Fibroblast of mammary gland (primary cell): ENCODE data around the gene PDZRN4.

ENCODE experiments used
- DNase-seq: peaks from one replicate; pipeline ENCODE4 v3.0.0-alpha.2; 2010; ENCODE audit warnings: low read depth
- H3K4me3 ChIP-seq: 2 replicates; pipeline ENCODE4 v1.5.1; 2011; ENCODE audit warnings: low read depth, mild to moderate bottlenecking, low read length, moderate library complexity; ENCODE audit not compliant: control insufficient read depth
- TF ChIP-seq, protein P1 (sequence below): conservative IDR thresholded peaks from 2 replicates; pipeline ENCODE4 v1.5.1; 2011; ENCODE audit warnings: low read depth, low read length, inconsistent platforms; ENCODE audit not compliant: control insufficient read depth, insufficient read depth

Gene PDZRN4

DNA sequence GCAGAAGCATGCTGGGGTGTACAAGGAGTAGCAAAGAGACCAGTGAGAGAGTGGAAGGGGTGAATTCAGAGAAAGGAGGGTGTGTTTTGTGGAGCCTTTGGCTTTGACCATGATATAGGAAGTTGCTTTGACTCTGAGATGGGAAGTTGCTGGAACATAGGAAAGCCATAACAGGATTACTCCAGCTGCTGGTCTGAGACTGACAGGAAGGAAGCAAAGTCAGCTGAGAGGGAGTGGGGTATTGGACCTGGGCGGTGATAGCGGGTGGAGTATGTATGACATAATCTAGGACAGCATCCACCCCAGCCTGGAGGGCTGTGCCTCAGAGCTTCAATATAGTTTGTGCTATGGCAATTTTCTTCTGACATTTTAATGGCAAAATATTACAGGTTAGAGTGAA, 324.4 kb downstream of the PDZRN4 start:
- no peak overlapping the region for H3K4me3 ChIP-seq
- TF ChIP-seq, protein P1, sequence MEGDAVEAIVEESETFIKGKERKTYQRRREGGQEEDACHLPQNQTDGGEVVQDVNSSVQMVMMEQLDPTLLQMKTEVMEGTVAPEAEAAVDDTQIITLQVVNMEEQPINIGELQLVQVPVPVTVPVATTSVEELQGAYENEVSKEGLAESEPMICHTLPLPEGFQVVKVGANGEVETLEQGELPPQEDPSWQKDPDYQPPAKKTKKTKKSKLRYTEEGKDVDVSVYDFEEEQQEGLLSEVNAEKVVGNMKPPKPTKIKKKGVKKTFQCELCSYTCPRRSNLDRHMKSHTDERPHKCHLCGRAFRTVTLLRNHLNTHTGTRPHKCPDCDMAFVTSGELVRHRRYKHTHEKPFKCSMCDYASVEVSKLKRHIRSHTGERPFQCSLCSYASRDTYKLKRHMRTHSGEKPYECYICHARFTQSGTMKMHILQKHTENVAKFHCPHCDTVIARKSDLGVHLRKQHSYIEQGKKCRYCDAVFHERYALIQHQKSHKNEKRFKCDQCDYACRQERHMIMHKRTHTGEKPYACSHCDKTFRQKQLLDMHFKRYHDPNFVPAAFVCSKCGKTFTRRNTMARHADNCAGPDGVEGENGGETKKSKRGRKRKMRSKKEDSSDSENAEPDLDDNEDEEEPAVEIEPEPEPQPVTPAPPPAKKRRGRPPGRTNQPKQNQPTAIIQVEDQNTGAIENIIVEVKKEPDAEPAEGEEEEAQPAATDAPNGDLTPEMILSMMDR = no peak
- DNase-seq = no peak

DNA sequence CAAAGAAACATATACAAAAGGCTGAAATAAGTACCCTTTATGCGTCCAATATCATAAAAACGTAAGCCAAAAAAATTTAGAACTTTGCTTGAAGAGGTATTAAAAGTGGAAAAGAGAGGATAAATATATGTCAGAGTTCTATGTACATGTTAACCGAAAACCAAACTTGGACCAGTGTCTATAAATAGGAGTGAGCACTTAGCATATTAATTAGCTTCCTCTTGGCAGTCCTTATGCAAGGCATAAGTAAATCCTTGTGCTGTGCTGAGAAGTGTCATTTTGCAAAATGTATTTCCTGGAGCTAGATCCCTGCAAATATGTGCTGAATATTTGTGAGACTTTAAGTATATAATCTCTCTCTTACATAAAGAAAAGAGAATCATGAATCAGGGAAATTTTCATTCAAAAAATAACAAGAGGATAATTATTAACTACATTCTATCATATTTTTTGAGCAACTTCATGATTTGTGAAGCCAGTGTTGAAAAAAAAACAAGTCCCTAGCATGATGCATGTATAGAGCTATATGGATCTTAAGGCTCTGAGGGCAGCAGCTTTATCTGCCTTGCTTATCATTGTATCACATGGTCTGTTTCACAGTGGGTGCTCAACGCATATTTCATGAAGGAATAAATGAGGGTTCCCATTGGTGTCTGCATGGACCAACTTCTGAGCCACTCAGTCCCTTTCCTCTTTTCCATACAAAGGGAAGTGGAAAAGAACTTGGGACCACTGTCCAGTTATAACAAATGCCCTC, 326.1 kb downstream of the PDZRN4 start:
- no peak for DNase-seq
- no peak overlapping the region for H3K4me3 ChIP-seq
- TF ChIP-seq, protein P1 = no peak

- no peak overlapping the region for H3K4me3 ChIP-seq
- TF ChIP-seq, protein P1 = peak; percentile 22
- no peak for DNase-seq
Observed at GRCh38 chr12:41514907-41515306, 326.8 kb downstream of the PDZRN4 start.

GRCh38 chr12:41515953-41516352, 327.8 kb downstream of the PDZRN4 start:
- TF ChIP-seq, protein P1 = no peak
- no peak overlapping the region for H3K4me3 ChIP-seq
- DNase-seq = no peak

DNA sequence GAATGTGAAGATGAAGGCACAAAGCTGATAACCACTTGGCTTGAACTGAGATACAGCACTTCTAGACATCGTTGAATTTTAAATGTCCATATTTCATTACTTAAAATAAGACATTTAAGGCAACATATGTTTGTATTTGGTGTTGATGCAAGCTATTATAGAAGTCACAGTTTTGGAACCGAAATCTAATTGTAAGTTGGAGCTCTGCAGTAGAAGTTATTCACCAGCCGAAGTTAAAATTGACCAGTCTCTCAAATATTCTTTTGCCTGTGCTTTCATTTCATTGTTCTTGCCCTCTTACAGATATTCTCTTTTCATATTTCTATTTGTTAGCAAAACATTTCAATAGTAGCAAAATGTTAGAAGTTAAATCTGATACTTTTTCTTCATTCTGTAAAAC, 332.7 kb downstream of the PDZRN4 start:
- TF ChIP-seq, protein P1 = no peak
- no peak overlapping the region for H3K4me3 ChIP-seq
- no peak for DNase-seq

- TF ChIP-seq, protein P1 = no peak
- peak; percentile 85 for DNase-seq
- H3K4me3 ChIP-seq = no peak overlapping the region
Observed at GRCh38 chr12:41521872-41522379, 333.8 kb downstream of the PDZRN4 start.
